Stimulated activated CD4-positive, alpha-beta T cell treated with anti-CD3 and anti-CD28 coated beads, Interleukin-2, amount 100 ng/mL, for 24 hours (primary cell): ENCODE measurements around the gene TXN.

Source experiments
- DNase-seq, 2 donors: peaks; one replicate each; pipeline ENCODE4 v3.0.0-alpha.2; 2020

TXN gene

GRCh38 chr9:110256380-110257096 is at the start of gene TXN:
Gene TXN (minus strand): TSS chr9:110256507. CDS start chr9:110256435, 72 bp downstream.
- DNase-seq, result peak; percentile 91 to 94

GRCh38 chr9:110303133-110303532 is 46.8 kb upstream of the TXN start:
- DNase-seq, result no peak

GRCh38 chr9:110298043-110298605 is 41.8 kb upstream of the TXN start:
- no peak for DNase-seq

- DNase-seq, result no peak
Observed at GRCh38 chr9:110293248-110293647, 36.9 kb upstream of the TXN start.

GRCh38 chr9:110291921-110292557 is 35.7 kb upstream of the TXN start:
- DNase-seq, result no peak

GRCh38 chr9:110290001-110290400 is 33.7 kb upstream of the TXN start:
- no peak for DNase-seq

- no peak for DNase-seq
Observed at GRCh38 chr9:110288503-110288902, 32.2 kb upstream of the TXN start.

GRCh38 chr9:110287289-110287680 is 31.0 kb upstream of the TXN start:
- DNase-seq, result no peak

GRCh38 chr9:110284211-110284844 is 28.0 kb upstream of the TXN start:
- no peak for DNase-seq

- DNase-seq, result no peak
Observed at GRCh38 chr9:110283751-110284150, 27.4 kb upstream of the TXN start.

- no peak for DNase-seq
Observed at GRCh38 chr9:110282739-110283081, 26.4 kb upstream of the TXN start.

- DNase-seq, result no peak
Observed at GRCh38 chr9:110282018-110282738, 25.9 kb upstream of the TXN start.

GRCh38 chr9:110278080-110278707 is 21.9 kb upstream of the TXN start:
- no peak for DNase-seq

GRCh38 chr9:110276781-110277180 is 20.5 kb upstream of the TXN start:
- no peak for DNase-seq

GRCh38 chr9:110270211-110270995 is 14.1 kb upstream of the TXN start:
- DNase-seq, result no peak

GRCh38 chr9:110266795-110267194 is 10.5 kb upstream of the TXN start:
- DNase-seq, result no peak

GRCh38 chr9:110261632-110262031 is 5.3 kb upstream of the TXN start:
- DNase-seq, result no peak

GRCh38 chr9:110260911-110261310 is 4.6 kb upstream of the TXN start:
- DNase-seq, result no peak

- no peak for DNase-seq
Observed at GRCh38 chr9:110259566-110259965, 3.3 kb upstream of the TXN start.

GRCh38 chr9:110258690-110259091 is 2.4 kb upstream of the TXN start:
- no peak for DNase-seq

- no peak for DNase-seq
Observed at GRCh38 chr9:110257956-110258355, 1.6 kb upstream of the TXN start.
